Activated CD4-positive, alpha-beta T cell treated with anti-CD3 and anti-CD28 coated beads, Interleukin-2, amount 50 U/mL, for 4 hours (primary cell): ENCODE results near the gene NR2F6.
A peak's percentile ranks its signal among the peaks of the same experiment; 100 is the strongest.
"Not testable (repeated sequence)": the region's sequence is repeated elsewhere in the genome, so short reads cannot be mapped to it uniquely, and the experiment has no call there.

Experiments
- DNase-seq, 2 experiments: peaks; one replicate each; pipeline ENCODE4 v3.0.0-alpha.2; 2020

Gene NR2F6

GRCh38 chr19:17210296-17210695 is 35.4 kb downstream of the NR2F6 start:
- no peak for DNase-seq

- DNase-seq = no peak
Observed at GRCh38 chr19:17209126-17210036, 36.3 kb downstream of the NR2F6 start.

GRCh38 chr19:17206736-17207581 is 38.8 kb downstream of the NR2F6 start:
- no peak for DNase-seq

- peak; percentile 65 to 68 for DNase-seq
Observed at GRCh38 chr19:17205237-17206140, 40.2 kb downstream of the NR2F6 start.

- no peak for DNase-seq
Observed at GRCh38 chr19:17202713-17203112, 43.0 kb downstream of the NR2F6 start.

- no peak for DNase-seq
Observed at GRCh38 chr19:17202249-17202648, 43.5 kb downstream of the NR2F6 start.

- no peak for DNase-seq
Observed at GRCh38 chr19:17200408-17201079, 45.2 kb downstream of the NR2F6 start.

- no peak for DNase-seq
Observed at GRCh38 chr19:17197666-17198065, 48.1 kb downstream of the NR2F6 start.

- no peak for DNase-seq
Observed at GRCh38 chr19:17196610-17197009, 49.1 kb downstream of the NR2F6 start.

- no peak for DNase-seq
Observed at GRCh38 chr19:17195106-17195505, 50.6 kb downstream of the NR2F6 start.

- no peak for DNase-seq
Observed at GRCh38 chr19:17194608-17195007, 51.1 kb downstream of the NR2F6 start.

GRCh38 chr19:17192751-17193150 is 53.0 kb downstream of the NR2F6 start:
- DNase-seq = no peak

GRCh38 chr19:17191736-17192135 is 54.0 kb downstream of the NR2F6 start:
- not testable (repeated sequence) for DNase-seq

- DNase-seq = no peak
Observed at GRCh38 chr19:17185590-17185989, 60.1 kb downstream of the NR2F6 start.

- peak in 1 of 2 experiments; percentile 17 for DNase-seq
Observed at GRCh38 chr19:17184371-17184841, 61.3 kb downstream of the NR2F6 start.

- DNase-seq = no peak
Observed at GRCh38 chr19:17183858-17184321, 61.8 kb downstream of the NR2F6 start.

- DNase-seq = peak in 1 of 2 experiments; percentile 6
Observed at GRCh38 chr19:17183271-17183761, 62.4 kb downstream of the NR2F6 start.
